Measurements from ENCODE around the gene FAM193B.

- TF ChIP-seq TAF1 (IDR thresholded peaks at IDR 0.05; ENCODE audit: borderline replicate concordance, low read depth, low read length): no peak
- no peak for TF ChIP-seq POLR2A (IDR thresholded peaks at IDR 0.05; ENCODE audit: low read depth, low read length)
- no peak for TF ChIP-seq POLR2AphosphoS5 (IDR thresholded peaks at IDR 0.05; ENCODE audit: low read depth, low read length)
These were observed 21.8 kb upstream of the FAM193B start for GRCh38 chr5:177576169-177576568.
